Hepatocyte (in vitro differentiated cells): Measurements from ENCODE around the gene CSNK2A1. TPM values are rescaled to one million over a fixed set of nuclear protein-coding genes. Genes with fewer than 3 reads are reported as not detected.

Experiments used
- DNase-seq: peaks from one replicate; pipeline ENCODE4 v3.0.0-alpha.2; 2016; ENCODE audit warnings: low spot score
- H2AFZ ChIP-seq: fragments of 200-600 bp; sonication (generic); 2 replicates; pipeline ENCODE4 v1.6.0; 2016; ENCODE audit warnings: antibody characterized with exemption, mild to moderate bottlenecking
- H3K27ac ChIP-seq: fragments of 200-600 bp; sonication (generic); 2 replicates; pipeline ENCODE4 v1.5.1; 2016; ENCODE audit warnings: mild to moderate bottlenecking
- H3K27me3 ChIP-seq: fragments of 200-600 bp; sonication (generic); 2 replicates; pipeline ENCODE4 v1.6.1; 2016
- H3K36me3 ChIP-seq: fragments of 200-600 bp; sonication (generic); replicated peaks from 2 replicates; pipeline ENCODE4 v1.5.1; 2016; ENCODE audit warnings: low read depth; ENCODE audit not compliant: insufficient read depth
- H3K4me1 ChIP-seq: fragments of 200-600 bp; sonication (generic); 2 replicates; pipeline ENCODE4 v1.5.1; 2016; ENCODE audit warnings: mild to moderate bottlenecking, moderate library complexity; ENCODE audit not compliant: insufficient read depth
- H3K4me2 ChIP-seq: fragments of 200-600 bp; sonication (generic); 2 replicates; pipeline ENCODE4 v1.6.0; 2016
- H3K4me3 ChIP-seq: fragments of 200-600 bp; sonication (generic); 2 replicates; pipeline ENCODE4 v1.5.1; 2016; ENCODE audit warnings: mild to moderate bottlenecking
- H3K79me2 ChIP-seq: fragments of 200-600 bp; sonication (generic); 2 replicates; pipeline ENCODE4 v1.6.0; 2017; ENCODE audit warnings: mild to moderate bottlenecking
- H3K9me2 ChIP-seq: fragments of 200-600 bp; sonication (generic); replicated peaks from 2 replicates; pipeline ENCODE4 v1.6.0; 2017; ENCODE audit warnings: mild to moderate bottlenecking; ENCODE audit not compliant: insufficient read depth
- H3K9me3 ChIP-seq: fragments of 200-600 bp; sonication (generic); 2 replicates; pipeline ENCODE4 v1.5.1; 2016; ENCODE audit warnings: low read depth, mild to moderate bottlenecking
- H4K20me1 ChIP-seq: fragments of 200-600 bp; sonication (generic); 2 replicates; pipeline ENCODE4 v1.6.0; 2016; ENCODE audit warnings: mild to moderate bottlenecking; ENCODE audit not compliant: insufficient read depth, poor library complexity, severe bottlenecking
- EZH2 ChIP-seq: fragments of 200-600 bp; sonication (generic); IDR thresholded peaks from 2 replicates; pipeline ENCODE4 v1.6.1; 2016; ENCODE audit warnings: antibody characterized with exemption, mild to moderate bottlenecking, borderline replicate concordance
- EZH2phosphoT487 ChIP-seq: fragments of 200-600 bp; sonication (generic); IDR thresholded peaks from one replicate; pipeline ENCODE4 v1.6.1; 2018; ENCODE audit warnings: antibody characterized with exemption, mild to moderate bottlenecking, low read depth, moderate library complexity; ENCODE audit not compliant: unreplicated experiment, severe bottlenecking
- WGBS: methylation state at CpG from one replicate; pipeline ENCODE4 v1.1.6; 2016; ENCODE audit warnings: low lambda C conversion rate; ENCODE audit errors: missing lambda C conversion rate; 5-methylcytosine and 5-hydroxymethylcytosine counted together
- polyA plus RNA-seq: library from polyadenylated mRNA; unstranded; fragments of >200 nt; fragmentation: Nextera tagmentation; extraction: Ambion mirVana; gene quantifications from 2 replicates; pipeline ENCODE4 v1.2.1, GENCODE V29; 2016
- total RNA-seq: library from RNA; depleted of rRNA; stranded (reverse); fragments of >200 nt; gene quantifications from 2 replicates; pipeline ENCODE4 v1.2.3, GENCODE V29; 2014
- TF ChIP-seq, protein P1 (sequence below): fragments of 200-600 bp; sonication (generic); IDR thresholded peaks from 2 replicates; pipeline ENCODE4 v1.5.1; 2016; ENCODE audit warnings: antibody characterized with exemption, mild to moderate bottlenecking; ENCODE audit not compliant: poor library complexity

The CSNK2A1 gene
- total and polyA plus RNA-seq, 2 experiments from 2014 or later = 65.6 to 173 TPM

DNA sequence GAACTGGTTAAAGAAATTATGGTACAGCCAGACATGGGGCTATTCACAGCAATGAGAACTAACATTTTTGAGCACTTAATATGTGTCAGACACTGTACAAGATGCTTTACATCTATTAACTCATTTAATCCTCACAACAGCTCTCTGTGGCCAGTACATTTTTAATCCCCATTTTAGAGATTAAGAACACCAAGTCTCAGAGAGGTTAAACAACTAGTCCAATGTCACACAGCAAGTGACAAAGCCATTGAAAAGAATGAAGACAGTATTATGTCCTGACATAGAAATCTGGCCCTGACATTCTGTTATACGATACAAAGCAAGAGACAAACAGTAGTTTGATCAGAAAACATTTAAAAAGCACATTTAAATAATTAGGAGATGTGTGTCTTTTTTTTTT is 3.8 kb upstream of the CSNK2A1 start:
- Histone ChIP-seq H3K4me1 (no peaks in the 10 kb centered on the region), H4K20me1 (peaks cover 6% of the 10 kb centered on the region), H3K79me2 (peaks cover 10% of the 10 kb centered on the region), H2AFZ (no peak overlapping the region), H3K9me2 (no peaks in the 10 kb centered on the region), H3K27me3 (peaks cover 11% of the 10 kb centered on the region), H3K4me2 (no peak overlapping the region), H3K4me3 (no peak overlapping the region), H3K9me3 (no peaks in the 10 kb centered on the region), H3K36me3 (no peaks in the 10 kb centered on the region), H3K27ac (no peak overlapping the region)
- no peak for DNase-seq
- 96% methylated on average over 1 of the region's 1 CpG for WGBS
- no peak for TF ChIP-seq EZH2phosphoT487
- no peak for TF ChIP-seq EZH2
- TF ChIP-seq, protein P1, sequence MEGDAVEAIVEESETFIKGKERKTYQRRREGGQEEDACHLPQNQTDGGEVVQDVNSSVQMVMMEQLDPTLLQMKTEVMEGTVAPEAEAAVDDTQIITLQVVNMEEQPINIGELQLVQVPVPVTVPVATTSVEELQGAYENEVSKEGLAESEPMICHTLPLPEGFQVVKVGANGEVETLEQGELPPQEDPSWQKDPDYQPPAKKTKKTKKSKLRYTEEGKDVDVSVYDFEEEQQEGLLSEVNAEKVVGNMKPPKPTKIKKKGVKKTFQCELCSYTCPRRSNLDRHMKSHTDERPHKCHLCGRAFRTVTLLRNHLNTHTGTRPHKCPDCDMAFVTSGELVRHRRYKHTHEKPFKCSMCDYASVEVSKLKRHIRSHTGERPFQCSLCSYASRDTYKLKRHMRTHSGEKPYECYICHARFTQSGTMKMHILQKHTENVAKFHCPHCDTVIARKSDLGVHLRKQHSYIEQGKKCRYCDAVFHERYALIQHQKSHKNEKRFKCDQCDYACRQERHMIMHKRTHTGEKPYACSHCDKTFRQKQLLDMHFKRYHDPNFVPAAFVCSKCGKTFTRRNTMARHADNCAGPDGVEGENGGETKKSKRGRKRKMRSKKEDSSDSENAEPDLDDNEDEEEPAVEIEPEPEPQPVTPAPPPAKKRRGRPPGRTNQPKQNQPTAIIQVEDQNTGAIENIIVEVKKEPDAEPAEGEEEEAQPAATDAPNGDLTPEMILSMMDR = no peak

DNA sequence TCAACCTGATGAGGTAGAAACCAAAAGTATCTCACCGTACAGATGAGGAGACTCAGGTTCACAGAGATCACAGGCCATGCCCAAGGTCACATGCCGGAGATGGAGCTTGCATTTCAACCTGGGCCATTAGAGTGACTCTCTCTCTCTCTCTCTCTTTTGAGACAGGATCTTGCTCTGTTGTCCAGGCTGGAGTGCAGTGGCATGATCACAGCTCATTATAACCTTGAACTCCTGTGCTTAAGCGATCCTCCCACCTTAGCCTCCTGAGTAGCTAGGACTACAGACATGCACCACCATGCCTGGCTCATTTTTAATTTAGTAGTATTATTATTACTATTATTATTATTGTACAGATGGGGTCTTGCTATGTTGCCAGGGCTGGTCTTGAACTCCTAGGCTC is 2.8 kb upstream of the CSNK2A1 start:
- no peaks in the 10 kb centered on the region for H3K36me3 ChIP-seq
- no peak overlapping the region for H2AFZ ChIP-seq
- H3K9me2 ChIP-seq = no peaks in the 10 kb centered on the region
- peaks cover 16% of the 10 kb centered on the region for H4K20me1 ChIP-seq
- H3K4me1 ChIP-seq = no peaks in the 10 kb centered on the region
- H3K27ac ChIP-seq = no peak overlapping the region
- H3K4me2 ChIP-seq = no peak overlapping the region
- H3K27me3 ChIP-seq = peaks cover 11% of the 10 kb centered on the region
- TF ChIP-seq, protein P1 = no peak
- no peak for TF ChIP-seq EZH2
- no peak for TF ChIP-seq EZH2phosphoT487
- DNase-seq = no peak
- no peaks in the 10 kb centered on the region for H3K9me3 ChIP-seq
- 90% methylated on average over 3 of the region's 3 CpGs for WGBS
- peaks cover 21% of the 10 kb centered on the region for H3K79me2 ChIP-seq
- no peak overlapping the region for H3K4me3 ChIP-seq

DNA sequence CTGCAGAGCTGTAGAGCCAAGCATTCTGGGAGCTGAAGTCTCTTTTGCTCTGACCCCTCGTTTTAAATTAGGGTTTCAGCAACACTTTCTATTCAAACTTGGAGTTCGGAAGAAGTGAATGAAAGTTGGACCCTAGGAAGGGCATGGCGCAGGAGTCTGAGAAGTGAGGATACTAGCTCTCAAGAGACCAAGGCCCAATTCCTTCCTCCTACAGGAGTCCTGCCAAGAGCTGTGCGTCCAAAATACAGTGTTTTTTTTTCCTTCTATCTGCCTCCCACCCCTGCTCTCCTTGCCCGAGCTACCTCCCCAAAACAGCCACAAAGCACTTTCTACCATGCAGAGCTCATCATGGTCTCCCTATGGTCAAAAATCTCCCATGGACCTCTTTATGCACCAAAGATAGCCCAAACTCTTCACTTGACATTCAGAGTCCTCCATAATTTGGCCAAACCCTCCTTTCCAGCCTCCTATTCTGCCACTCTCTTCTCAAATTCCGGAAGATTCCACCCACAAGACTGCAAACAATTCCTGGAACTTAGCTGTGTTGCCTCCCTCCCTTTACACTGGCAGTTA is 649 bp upstream of the CSNK2A1 start:
- Histone ChIP-seq H3K9me2 (no peaks in the 10 kb centered on the region), H3K4me3 (no peak overlapping the region), H3K27me3 (peaks cover 6% of the 10 kb centered on the region), H3K4me2 (peak overlapping the region; percentile 59), H3K36me3 (no peaks in the 10 kb centered on the region), H3K9me3 (no peaks in the 10 kb centered on the region), H3K79me2 (peaks cover 42% of the 10 kb centered on the region), H2AFZ (peak overlapping the region; percentile 57), H3K27ac (peak overlapping the region; percentile 80), H4K20me1 (peaks cover 36% of the 10 kb centered on the region), H3K4me1 (peaks cover 5% of the 10 kb centered on the region)
- no peak for DNase-seq
- 79% methylated on average over 6 of the region's 6 CpGs for WGBS
- TF ChIP-seq, protein P1 = no peak
- TF ChIP-seq EZH2phosphoT487 = no peak
- TF ChIP-seq EZH2 = no peak
